ENCODE data around the gene ARL2.

- TF ChIP-seq CTCF (IDR thresholded peaks at IDR 0.05; ENCODE audit: insufficient read depth, low read depth, low read length) (no peak), EZH2 (IDR thresholded peaks at IDR 0.05; ENCODE audit: insufficient read depth, low read length) (no peak)
Observed at GRCh38 chr11:65036931-65037330, 23.0 kb downstream of the ARL2 start.

All from astrocyte (in vitro differentiated cells and primary cell).